Measurements from ENCODE around the gene TREM2.

TREM2 gene

GRCh38 chr6:41179163-41179562, 16.2 kb upstream of the TREM2 start:
- H3K4me3 ChIP-seq (ENCODE audit: low read depth, low read length) = no peak overlapping the region
- ChIA-PET CTCF (interaction anchor here (0.9 to 6.8 kb wide), 2 partner anchors 10 to 88 kb away, joined by 3 to 63 read pairs; no protein-coding TSS in a partner anchor), POLR2A (no interaction called here)
- no peak for TF ChIP-seq CTCF (IDR thresholded peaks at IDR 0.05; ENCODE audit: insufficient read depth, low read length, missing control alignments)
- no peak for DNase-seq (ENCODE audit: low read depth, low spot score)

GRCh38 chr6:41177695-41178094, 14.8 kb upstream of the TREM2 start:
- no peak for DNase-seq (ENCODE audit: low read depth, low spot score)
- CTCF ChIA-PET = interaction anchor here (1.0 kb wide), 1 partner anchor 9 kb away, joined by 3 read pairs; no protein-coding TSS in a partner anchor
- no peak for TF ChIP-seq CTCF (IDR thresholded peaks at IDR 0.05; ENCODE audit: insufficient read depth, low read length, missing control alignments)
- POLR2A ChIA-PET = no interaction called here
- no peak overlapping the region for H3K4me3 ChIP-seq (ENCODE audit: low read depth, low read length)

- ChIA-PET POLR2A (no interaction called here), CTCF (interaction anchor here (1.0 kb wide), 1 partner anchor 10 kb away, joined by 3 read pairs; no protein-coding TSS in a partner anchor)
- no peak for DNase-seq (ENCODE audit: low read depth, low spot score)
- TF ChIP-seq CTCF (IDR thresholded peaks at IDR 0.05; ENCODE audit: insufficient read depth, low read length, missing control alignments) = no peak
- H3K4me3 ChIP-seq (ENCODE audit: low read depth, low read length) = no peak overlapping the region
These were observed 14.4 kb upstream of the TREM2 start for GRCh38 chr6:41177287-41177686.

GRCh38 chr6:41176189-41176588, 13.3 kb upstream of the TREM2 start:
- POLR2A ChIA-PET = no interaction called here
- no peak for DNase-seq (ENCODE audit: low read depth, low spot score)
- no peak overlapping the region for H3K4me3 ChIP-seq (ENCODE audit: low read depth, low read length)
- CTCF ChIA-PET = no interaction called here
- no peak for TF ChIP-seq CTCF (IDR thresholded peaks at IDR 0.05; ENCODE audit: insufficient read depth, low read length, missing control alignments)

GRCh38 chr6:41175084-41175483, 12.2 kb upstream of the TREM2 start:
- ChIA-PET CTCF (no interaction called here), POLR2A (no interaction called here)
- no peak overlapping the region for H3K4me3 ChIP-seq (ENCODE audit: low read depth, low read length)
- no peak for DNase-seq (ENCODE audit: low read depth, low spot score)
- no peak for TF ChIP-seq CTCF (IDR thresholded peaks at IDR 0.05; ENCODE audit: insufficient read depth, low read length, missing control alignments)

- POLR2A ChIA-PET = no interaction called here
- H3K4me3 ChIP-seq (ENCODE audit: low read depth, low read length) = no peak overlapping the region
- CTCF ChIA-PET = interaction anchor here (1.9 kb wide), 1 partner anchor 8 kb away, joined by 6 read pairs; no protein-coding TSS in a partner anchor
- no peak for DNase-seq (ENCODE audit: low read depth, low spot score)
- TF ChIP-seq CTCF (IDR thresholded peaks at IDR 0.05; ENCODE audit: insufficient read depth, low read length, missing control alignments) = no peak
These were observed 11.7 kb upstream of the TREM2 start for GRCh38 chr6:41174610-41175009.

Measured in AG04449 (cell line).